ENCODE measurements around the gene ZNF814.
"Not testable (repeated sequence)": the region's sequence is repeated elsewhere in the genome, so short reads cannot be mapped to it uniquely, and the experiment has no call there.

Gene ZNF814

DNA sequence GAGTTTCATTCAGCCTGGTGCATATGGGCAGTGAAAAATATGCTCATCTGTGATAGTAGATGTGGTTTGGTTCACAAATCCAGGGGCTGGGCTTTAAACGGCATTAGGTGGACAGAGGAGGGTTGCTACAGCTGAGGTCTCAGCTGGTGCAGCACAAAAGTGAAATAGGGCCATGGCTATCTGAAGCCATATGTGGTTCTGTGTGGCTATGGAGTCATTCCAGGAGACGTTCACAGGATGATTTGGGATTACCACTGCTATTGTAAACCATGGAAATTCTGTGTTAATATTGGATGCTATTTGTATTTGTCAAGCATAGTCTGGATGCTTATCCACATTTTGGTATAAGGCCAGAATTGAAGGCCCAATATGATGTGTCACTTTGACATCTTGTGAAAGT, 34.7 kb downstream of the ZNF814 start:
- not testable (repeated sequence) for DNase-seq

DNA sequence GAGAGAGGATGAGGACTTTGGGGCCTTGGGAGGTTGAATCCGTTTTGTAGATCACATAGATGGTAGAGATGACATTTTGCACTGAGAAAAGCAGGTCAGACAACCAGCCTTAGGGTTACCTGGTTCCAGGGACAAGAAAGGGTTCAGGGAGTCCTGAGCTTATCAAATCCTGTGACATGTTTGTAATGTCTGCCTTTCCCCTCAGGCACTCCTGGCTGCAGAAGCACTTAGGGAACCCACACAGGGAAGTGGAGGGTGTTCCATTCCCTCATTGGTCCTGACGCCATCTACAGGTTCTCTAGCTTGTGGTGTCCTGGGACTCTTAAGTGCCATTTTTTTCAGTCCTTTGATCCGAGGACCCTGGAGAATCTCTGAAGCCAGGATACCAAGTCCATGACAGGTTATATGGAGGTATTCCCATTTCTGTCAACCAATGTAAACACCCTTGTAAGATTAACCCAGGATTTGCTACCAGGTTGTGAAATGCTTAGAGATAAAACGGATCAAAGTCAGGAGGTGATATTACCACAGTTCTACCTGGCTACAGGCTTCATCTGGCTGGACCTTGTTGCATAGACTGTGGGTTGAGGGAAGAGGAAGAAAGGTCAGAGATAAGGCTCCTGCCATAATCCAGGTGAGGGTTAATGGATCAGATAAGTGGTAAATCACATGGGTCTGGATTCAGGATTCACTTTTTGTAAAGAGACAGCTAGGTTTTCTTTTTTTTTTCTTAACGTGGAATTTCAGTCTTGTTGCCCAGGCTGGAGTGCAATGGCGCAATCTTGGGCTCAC, 36.8 kb downstream of the ZNF814 start:
- DNase-seq, result not testable (repeated sequence)

DNA sequence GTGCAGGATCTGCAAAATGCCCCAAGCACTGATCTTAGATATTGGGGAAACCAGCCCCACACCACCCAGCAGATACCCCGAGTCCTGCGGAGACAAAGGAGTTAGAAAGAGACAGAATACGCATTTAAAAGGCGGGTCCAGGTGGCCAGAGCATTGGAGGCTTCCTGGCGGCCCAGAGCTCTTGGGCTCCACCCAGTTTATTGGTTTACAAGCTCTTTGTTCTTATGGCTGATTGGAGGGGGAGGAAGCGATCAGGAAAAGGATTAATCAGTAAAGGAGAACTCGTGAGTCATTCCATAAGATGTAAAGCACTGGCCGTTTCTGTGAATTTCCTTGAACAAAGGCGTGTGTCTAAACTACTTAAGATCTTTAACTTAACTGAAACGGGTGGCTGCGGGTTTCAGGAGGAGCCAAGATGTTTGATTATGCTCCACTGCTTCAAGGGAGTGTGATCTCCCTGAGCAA, 38.3 kb downstream of the ZNF814 start:
- DNase-seq, result no peak

DNA sequence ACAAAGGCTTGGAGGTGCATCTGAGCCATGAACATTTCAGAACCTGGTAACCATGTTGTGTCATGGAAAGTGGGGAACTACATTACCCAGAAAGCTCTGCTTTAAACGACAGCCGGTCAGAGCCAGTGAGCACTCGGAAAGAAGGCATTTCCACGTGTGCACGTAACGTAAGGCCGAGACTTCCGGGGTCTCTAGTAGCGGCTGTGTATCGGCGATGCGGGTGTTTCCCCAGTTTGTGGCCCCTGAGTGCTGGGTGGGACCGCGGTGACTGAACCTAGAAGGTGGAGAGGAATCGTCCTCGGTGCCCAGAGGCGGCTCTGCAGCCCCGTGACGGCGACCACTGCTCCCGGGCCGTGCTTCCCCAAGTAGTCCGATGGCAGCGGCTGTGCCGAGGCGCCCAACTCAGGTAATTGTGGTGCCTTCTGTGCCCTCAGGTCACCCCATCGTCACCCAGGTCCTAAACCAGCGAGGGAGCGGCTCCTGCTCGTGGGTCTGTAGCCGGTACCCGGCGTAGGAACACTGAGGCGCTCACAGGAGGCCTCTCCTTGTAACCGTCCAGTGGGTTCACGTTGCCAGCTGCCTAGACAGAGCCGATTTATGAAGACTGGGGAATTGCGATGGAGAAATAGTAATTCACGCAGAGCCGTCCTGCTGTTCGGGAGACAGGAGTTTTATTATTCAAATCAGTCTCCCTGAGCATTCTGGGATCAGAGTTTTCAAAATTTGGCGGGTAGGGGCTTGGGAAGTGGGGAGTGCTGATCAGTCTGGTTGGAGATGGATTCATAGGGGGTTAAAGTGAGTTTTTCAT, 39.0 kb downstream of the ZNF814 start, which contains the start of gene ZNF587:
TSS of gene ZNF587 (plus strand) at position 194 of the 808 bp plus-strand sequence. CDS start at position 374, 180 bp downstream.
- DNase-seq, result peak; percentile 23

DNA sequence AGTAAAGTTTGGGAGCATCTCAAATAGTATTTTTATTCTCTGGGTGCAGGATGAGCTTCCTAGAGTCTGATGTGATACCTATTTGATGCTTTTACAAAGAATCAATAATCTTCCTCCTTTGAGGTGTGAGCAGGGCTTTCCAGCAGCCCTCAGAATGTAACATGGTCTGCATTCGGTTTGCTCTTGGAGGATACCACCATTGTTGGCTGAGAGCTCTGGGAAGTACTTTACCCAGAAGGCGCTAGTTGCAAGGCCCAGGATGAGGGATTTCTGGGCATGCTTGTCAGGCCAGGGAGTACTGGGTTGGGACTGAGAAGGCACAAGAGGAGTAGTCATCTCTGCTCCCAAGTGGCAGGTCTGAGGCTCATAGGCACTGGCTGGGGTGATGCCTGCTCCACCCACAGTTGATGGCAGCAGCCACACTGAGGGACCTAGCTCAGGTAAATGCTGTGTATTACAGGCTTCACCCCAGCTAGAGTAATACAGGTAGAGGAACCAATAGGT, 39.6 kb downstream of the ZNF814 start:
- DNase-seq, result not testable (repeated sequence)

DNA sequence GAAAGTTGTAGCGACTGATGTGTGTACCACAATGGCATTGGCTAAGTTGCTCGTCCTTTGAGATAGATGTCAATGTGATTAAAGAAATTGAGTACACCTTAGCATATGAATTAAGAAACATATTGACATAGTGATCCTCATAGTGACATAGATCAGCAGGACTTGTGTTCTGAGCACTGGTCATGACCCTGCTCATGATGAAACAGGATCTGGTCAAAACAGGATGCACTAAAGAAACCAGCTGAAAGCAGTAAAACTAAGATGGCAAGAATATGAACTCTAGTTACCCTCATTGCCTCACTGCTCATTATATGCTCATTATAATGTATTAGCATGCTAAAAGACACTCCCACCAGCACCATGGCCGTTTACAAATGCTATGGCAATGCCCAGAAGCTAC, 41.7 kb downstream of the ZNF814 start:
- DNase-seq, result not testable (repeated sequence)

DNA sequence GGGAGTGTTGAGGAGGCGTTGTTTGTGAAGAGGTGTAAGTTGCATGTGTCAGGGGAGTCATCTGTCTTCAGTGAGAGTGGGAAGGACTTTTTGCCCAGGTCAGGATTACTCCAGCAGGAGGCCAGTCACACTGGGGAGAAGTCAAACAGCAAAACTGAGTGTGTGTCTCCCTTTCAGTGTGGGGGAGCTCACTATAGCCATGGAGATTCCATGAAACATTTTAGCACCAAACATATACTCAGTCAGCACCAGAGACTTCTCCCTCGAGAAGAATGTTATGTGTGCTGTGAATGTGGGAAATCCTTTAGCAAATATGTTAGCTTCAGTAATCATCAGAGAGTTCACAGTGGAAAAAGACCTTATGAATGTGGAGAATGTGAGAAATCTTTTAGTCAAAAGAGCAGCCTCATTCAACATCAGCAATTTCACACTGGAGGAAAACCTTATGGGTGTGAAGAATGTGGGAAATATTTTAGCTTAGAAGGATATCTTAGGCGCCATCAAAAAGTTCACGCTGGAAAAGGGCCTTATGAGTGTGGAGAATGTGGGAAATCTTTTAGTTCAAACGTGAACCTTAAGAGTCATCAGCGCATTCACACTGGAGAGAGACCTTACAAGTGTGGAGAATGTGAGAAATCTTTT, 47.6 kb downstream of the ZNF814 start:
- no peak for DNase-seq

DNA sequence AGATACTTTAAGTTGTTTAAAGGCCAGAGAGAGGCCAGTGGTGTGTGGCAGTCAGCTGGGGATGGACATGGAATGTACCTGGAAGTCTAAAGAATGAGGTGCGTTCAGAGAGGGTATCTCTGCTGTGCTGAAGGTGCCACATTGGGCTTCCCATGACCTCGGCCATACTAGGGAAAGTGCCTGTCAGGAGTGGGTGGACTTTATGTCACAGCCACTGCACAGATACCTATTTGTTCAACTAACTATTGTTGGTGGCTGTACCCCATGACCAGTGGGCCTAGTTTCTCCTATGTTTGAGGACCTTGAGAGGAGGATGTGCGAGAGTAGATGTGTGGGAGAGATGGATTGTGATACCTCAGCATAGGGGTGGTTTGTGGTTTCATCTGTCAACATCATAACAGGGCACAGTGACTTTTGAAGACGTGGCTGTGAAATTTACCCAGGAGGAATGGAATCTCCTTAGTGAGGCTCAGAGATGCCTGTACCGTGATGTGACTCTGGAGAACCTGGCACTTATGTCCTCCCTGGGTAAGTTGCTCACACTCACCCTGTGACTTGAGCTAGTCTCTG, 50.1 kb downstream of the ZNF814 start:
- not testable (repeated sequence) for DNase-seq

DNA sequence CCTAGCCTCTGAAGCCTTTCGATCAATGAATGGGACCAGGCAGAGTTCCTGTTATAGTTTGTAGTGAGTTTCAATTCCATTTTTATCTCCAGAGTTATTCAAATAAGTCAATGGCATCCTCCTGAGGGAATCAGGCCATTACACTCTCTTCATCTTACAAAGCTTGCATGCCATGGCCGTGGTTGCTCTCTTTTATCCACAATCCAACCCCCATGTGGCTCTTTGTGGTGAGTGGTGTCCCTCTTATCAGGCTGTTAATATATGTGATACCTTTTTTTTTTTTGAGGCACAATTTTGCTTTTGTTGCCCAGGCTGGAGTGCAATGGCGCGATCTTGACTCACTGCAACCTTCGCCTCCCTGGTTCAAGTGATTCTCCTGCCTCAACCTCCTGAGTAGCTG, 51.8 kb downstream of the ZNF814 start:
- not testable (repeated sequence) for DNase-seq

DNA sequence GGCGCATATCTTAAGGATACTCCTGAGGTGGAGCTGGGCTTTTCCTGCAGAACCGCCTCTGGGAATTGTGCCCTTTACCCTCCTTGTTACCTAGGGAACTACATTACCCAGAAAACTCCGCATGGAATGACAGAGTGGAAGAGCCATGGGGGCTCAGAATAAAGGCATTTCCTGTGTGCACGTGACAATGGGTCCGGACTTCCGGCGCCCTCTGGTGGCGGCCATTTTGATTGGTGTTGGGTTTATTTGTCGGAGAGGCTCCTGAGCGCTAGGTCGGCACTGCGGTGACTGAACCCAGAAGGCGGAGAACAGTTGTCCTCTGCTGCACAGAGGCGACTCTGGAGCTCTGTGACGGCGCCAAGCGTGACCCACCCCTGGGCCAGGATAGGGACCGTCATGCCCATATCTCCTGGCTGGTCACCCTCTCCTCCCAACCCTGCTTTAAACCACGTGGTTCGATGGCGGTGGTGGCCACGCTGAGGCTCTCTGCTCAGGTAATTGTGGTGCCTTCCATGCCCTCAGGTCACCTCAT, 58.7 kb downstream of the ZNF814 start, which contains the start of gene ZNF587B:
TSS of gene ZNF587B (plus strand) at position 229 of the 532 bp plus-strand sequence. CDS start at position 459, 230 bp downstream.
- DNase-seq, result no peak

DNA sequence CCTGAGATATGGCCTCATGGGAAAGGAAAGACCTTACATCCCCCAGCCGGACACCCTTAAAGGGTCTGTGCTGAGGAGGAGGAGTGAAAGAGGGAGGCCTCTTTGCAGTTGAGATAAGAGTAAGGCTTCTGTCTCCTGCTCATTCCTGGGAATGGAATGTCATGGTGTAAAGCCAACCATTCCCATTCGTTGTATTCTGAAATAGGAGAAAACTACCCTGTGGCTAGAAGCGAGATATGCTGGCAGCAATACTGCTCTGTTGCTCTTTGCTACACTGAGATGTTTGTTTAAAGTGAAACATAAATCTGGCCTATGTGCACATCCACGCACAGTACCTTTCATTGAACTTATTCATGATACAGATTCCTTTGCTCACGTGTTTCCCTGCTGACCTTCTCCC, 59.5 kb downstream of the ZNF814 start:
- DNase-seq, result no peak

DNA sequence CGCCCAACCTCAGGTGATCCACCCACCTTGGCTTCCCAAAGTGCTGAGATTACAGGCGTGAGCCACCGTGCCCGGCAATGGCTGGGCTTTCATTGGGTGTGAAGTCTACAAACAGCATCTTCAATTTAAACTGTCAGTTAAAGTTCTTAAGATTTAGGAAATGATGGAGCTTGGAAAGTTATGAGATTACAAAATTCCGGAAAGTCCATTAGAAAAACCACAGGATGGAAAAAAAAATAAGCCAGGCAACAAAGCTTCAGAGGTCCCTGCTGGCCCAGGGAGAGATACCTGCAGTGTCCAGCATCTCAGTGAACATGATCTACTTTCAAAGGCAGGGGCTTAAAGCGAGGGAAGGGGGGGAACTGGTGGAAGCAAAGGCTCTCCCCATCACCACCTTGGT, 63.3 kb downstream of the ZNF814 start:
- DNase-seq, result no peak

DNA sequence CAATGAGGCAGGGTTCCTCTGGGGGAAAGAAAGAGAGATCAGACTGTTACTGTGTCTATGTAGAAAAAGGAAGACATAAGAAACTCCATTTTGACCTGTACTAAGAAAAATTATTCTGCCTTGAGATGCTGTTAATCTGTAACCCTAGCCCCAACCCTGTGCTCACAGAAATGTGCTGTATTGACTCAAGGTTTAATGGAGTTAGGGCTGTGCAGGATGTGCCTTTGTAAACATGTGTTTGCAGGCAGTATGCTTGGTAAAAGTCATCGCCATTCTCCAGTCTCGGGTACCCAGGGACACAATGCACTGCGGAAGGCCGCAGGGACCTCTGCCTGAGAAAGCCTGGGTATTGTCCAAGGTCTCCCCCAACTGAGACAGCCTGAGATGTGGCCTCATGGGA, 65.2 kb downstream of the ZNF814 start:
- not testable (repeated sequence) for DNase-seq

DNA sequence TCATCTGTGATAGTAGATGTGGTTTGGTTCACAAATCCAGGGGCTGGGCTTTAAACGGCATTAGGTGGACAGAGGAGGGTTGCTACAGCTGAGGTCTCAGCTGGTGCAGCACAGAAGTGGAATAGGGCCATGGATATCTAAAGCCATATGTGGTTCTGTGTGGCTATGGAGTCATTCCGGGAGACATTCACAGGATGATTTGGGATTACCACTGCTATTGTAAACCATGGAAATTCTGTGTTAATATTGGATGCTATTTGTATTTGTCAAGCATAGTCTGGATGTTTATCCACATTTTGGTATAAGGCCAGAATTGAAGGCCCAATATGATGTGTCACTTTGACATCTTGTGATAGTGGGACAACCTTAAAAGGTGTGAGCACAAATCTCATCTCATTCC, 65.7 kb downstream of the ZNF814 start:
- DNase-seq, result not testable (repeated sequence)

DNA sequence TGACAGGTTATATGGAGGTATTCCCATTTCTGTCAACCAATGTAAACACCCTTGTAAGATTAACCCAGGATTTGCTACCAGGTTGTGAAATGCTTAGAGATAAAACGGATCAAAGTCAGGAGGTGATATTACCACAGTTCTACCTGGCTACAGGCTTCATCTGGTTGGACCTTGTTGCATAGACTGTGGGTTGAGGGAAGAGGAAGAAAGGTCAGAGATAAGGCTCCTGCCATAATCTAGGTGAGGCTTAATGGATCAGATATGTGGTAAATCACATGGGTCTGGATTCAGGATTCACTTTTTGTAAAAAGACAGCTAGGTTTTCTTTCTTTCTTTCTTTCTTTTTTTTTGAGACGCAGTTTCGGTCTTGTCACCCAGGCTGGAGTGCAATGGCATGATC, 67.3 kb downstream of the ZNF814 start:
- not testable (repeated sequence) for DNase-seq

DNA sequence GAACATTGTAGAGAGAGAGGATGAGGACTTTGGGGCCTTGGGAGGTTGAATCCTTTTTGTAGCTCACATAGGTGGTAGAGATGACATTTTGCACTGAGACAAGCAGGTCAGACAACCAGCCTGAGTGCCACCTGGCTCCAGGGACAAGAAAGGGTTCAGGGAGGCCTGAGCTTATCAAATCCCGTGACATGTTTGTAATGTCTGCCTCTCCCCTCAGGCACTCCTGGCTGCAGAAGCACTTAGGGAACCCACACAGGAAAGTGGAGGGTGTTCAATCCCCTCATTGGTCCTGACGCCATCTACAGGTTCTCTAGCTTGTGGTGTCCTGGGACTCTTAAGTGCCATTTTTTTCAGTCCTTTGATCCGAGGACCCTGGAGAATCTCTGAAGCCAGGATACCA, 67.7 kb downstream of the ZNF814 start:
- not testable (repeated sequence) for DNase-seq

DNA sequence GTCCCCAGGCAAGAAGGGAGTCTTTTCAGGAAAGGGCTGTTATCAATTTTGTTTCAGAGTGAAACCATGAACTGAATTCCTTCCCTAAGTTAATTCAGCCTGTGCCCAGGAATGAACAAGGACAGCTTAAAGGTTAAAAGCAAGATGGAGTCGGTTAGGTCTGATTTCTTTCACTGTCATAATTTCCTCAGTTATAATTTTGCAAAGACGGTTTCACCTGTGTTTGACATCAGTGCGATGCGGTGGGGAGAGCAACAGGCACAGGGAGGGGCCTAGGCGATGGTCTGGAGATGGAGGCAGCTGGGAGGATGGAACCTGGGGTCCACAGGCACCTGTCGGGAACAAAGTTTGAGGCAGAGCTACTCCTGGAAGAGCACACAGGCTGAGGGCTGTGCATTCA, 68.2 kb downstream of the ZNF814 start:
- no peak for DNase-seq

DNA sequence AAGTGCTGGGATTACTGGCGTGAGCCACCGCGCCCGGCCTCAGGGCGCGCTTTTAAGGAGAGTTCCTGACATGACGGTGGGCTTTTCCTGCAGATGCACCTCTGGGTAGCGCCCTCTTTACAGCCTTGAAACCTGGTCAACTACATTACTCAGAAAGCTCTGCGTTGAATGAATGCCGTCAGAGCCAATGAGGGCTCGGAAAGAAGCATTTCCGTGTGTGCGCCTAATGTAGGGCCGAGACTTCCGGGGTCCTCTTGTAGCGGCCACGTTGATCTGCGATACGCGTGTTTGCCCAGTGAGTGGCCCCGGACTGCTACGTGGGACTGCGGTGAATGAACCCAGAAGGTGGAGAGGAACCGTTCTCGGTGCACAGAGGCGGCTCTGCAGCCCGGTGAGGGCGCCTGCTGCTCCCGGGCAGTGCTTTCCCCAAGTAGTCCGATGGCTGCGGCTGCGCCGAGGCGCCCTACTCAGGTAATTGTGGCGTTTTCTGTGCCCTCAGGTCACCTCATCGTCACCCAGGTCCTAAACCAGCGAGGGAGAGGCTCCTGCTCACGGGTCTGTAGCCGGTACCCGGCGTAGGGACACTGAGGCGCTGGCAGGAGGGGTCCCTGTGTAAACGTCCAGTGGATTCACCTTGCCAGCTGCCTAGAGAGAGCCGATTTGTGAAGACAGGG, 69.2 kb downstream of the ZNF814 start:
- peak; percentile 92 for DNase-seq

DNA sequence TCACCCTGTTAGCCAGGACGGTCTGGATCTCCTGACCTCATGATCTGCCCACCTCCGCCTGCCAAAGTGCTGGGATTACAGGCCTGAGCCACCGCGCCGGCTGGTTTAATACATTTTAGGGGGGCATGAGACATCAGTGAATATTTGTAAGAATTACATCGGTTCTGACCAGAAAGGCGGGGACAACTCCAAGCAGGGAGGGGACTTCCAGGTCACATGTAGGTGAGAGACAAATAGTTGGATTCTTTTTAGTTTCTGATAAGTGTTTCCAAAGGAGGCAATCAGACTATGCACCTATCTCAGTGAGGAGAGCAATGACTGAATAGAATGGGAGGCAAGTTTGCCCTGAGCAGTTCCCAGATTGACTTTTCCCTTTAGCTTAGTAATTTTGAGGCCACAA, 70.5 kb downstream of the ZNF814 start:
- no peak for DNase-seq

DNA sequence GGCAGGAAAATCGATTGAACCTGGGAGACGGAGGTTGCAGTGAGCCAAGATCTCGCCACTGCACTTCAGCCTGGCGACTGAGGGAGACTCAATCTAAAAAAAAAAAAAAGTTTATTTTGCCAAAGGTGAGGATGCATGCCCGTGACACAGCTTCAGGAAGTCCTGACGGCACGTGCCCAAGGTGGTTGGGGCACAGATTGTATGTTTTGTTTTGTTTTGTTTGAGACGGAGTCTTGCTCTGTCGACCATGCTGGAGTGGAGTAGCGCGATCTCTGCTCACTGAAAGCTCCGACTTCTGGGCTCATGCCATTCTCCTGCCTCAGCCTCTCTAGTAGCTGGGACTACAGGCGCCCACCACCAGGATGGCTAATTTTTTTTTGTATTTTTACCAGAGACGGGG, 70.9 kb downstream of the ZNF814 start:
- no peak for DNase-seq

DNA sequence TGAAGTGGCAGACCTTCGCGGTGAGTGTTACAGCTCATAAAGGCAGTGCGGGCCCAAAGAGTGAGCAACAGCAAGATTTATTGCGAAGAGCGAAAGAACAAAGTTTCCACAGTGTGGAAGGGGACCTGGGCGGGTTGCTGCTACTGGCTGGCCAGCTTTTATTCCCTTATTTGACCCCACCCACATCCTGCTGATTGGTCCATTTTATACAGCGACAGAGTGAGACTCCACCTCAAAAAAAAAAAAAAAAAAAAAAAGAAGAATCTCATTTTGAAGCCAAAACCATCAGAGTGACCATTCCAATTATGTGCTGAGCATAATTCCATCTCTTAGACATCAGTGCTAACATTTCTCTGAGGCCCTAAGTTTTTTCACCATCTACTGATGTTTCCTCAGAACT, 72.2 kb downstream of the ZNF814 start:
- no peak for DNase-seq
